RWPE1 (cell line): ENCODE results near the gene OSM.
"Not testable (repeated sequence)": the region's sequence is repeated elsewhere in the genome, so short reads cannot be mapped to it uniquely, and the experiment has no call there.

Experiments
- CTCF ChIA-PET: fragments of 350-600 bp; sonication (Branson Sonifier 250); formaldehyde crosslinking; extraction: SDS; loops from one replicate; lab custom pipeline; 2021; lab: Yijun Ruan, JAX
- POLR2A ChIA-PET: fragments of 400-600 bp; formaldehyde crosslinking; extraction: SDS; loops from one replicate; lab custom pipeline; 2020; ENCODE audit warnings: antibody characterized with exemption; ENCODE audit not compliant: low non-redundant PET; lab: Yijun Ruan, JAX
- DNase-seq: peaks from one replicate; pipeline ENCODE4 v3.0.0; 2012; ENCODE audit warnings: low spot score
- H3K27ac ChIP-seq: fragments of 450-650 bp; 2 replicates; pipeline ENCODE4 v1.5.1; 2017
- CTCF ChIP-seq: fragments of 450-650 bp; conservative IDR thresholded peaks from 2 replicates; pipeline ENCODE4 v1.5.1; 2017; ENCODE audit warnings: low read depth, mild to moderate bottlenecking

Gene OSM

GRCh38 chr22:30234786-30235470 lies 31.7 kb downstream of the OSM start:
- CTCF ChIA-PET, result no interaction called here
- POLR2A ChIA-PET, result no interaction called here
- no peak for TF ChIP-seq CTCF
- no peak for DNase-seq
- H3K27ac ChIP-seq, result peak overlapping the region; percentile 73

- H3K27ac ChIP-seq, DNase-seq, POLR2A ChIA-PET: not testable (repeated sequence)
- CTCF ChIA-PET, result interaction anchor here (0.6 kb wide), 1 partner anchor 94 kb away, joined by 3 read pairs; no protein-coding TSS in a partner anchor
Measured at GRCh38 chr22:30234325-30234724, 32.3 kb downstream of the OSM start.

GRCh38 chr22:30233582-30233981 lies 33.1 kb downstream of the OSM start:
- CTCF ChIA-PET, result interaction anchor here (0.6 kb wide), 1 partner anchor 93 kb away, joined by 3 read pairs; no protein-coding TSS in a partner anchor
- H3K27ac ChIP-seq, result no peak overlapping the region
- POLR2A ChIA-PET, result no interaction called here
- DNase-seq, result no peak
- TF ChIP-seq CTCF, result no peak

- DNase-seq, result no peak
- H3K27ac ChIP-seq, result no peak overlapping the region
- ChIA-PET POLR2A (no interaction called here), CTCF (no interaction called here)
- no peak for TF ChIP-seq CTCF
Measured at GRCh38 chr22:30232716-30233218, 33.9 kb downstream of the OSM start.

- ChIA-PET CTCF (no interaction called here), POLR2A (no interaction called here)
- no peak for TF ChIP-seq CTCF
- no peak for DNase-seq
- no peak overlapping the region for H3K27ac ChIP-seq
Measured at GRCh38 chr22:30230787-30231461, 35.7 kb downstream of the OSM start.

GRCh38 chr22:30230330-30230729 lies 36.3 kb downstream of the OSM start:
- ChIA-PET CTCF (no interaction called here), POLR2A (no interaction called here)
- H3K27ac ChIP-seq, result no peak overlapping the region
- DNase-seq, result no peak
- TF ChIP-seq CTCF, result no peak
